Endothelial cell (in vitro differentiated cells): ENCODE measurements around the gene HMX2. TPM values are rescaled to one million over a fixed set of nuclear protein-coding genes. Genes with fewer than 3 reads are reported as not detected.
A peak's percentile ranks its signal among the peaks of the same experiment; 100 is the strongest.

Experiments used
- DNase-seq: peaks from one replicate; pipeline ENCODE4 v3.0.0; 2021; ENCODE audit warnings: low spot score
- H3K27ac Mint-ChIP-seq: one replicate; pipeline ENCODE4 v1.8.0; 2021; ENCODE audit warnings: mixed read lengths, inconsistent platforms; ENCODE audit not compliant: unreplicated experiment
- H3K27me3 Mint-ChIP-seq: one replicate; pipeline ENCODE4 v1.8.0; 2021; ENCODE audit warnings: mild to moderate bottlenecking, moderate library complexity, mixed read lengths, inconsistent platforms; ENCODE audit not compliant: unreplicated experiment
- H3K36me3 Mint-ChIP-seq: one replicate; pipeline ENCODE4 v1.8.0; 2021; ENCODE audit warnings: mild to moderate bottlenecking, low read depth, mixed read lengths, inconsistent platforms; ENCODE audit not compliant: unreplicated experiment
- H3K4me1 Mint-ChIP-seq: one replicate; pipeline ENCODE4 v1.8.0; 2021; ENCODE audit warnings: mild to moderate bottlenecking, mixed read lengths, inconsistent platforms; ENCODE audit not compliant: unreplicated experiment
- H3K4me3 Mint-ChIP-seq: one replicate; pipeline ENCODE4 v1.8.0; 2021; ENCODE audit warnings: mild to moderate bottlenecking, mixed read lengths, inconsistent platforms; ENCODE audit not compliant: unreplicated experiment
- H3K9me3 Mint-ChIP-seq: one replicate; pipeline ENCODE4 v1.8.0; 2021; ENCODE audit warnings: mixed read lengths, inconsistent platforms; ENCODE audit not compliant: unreplicated experiment
- CTCF ChIP-seq: fragments of 200-600 bp; sonication (generic); IDR thresholded peaks from one replicate; pipeline ENCODE4 v1.5.0; 2021; ENCODE audit warnings: antibody characterized with exemption; ENCODE audit not compliant: unreplicated experiment
- long read RNA-seq: library from polyadenylated mRNA; unstranded; transcript quantifications from one replicate; pipeline ENCODE4 v2.0.0, GENCODE V29; 2020; ENCODE audit not compliant: unreplicated experiment
- total RNA-seq: library from RNA; stranded (reverse); fragmentation: NEBNext Ultra II Directional; extraction: Animal tissue kit (Norgen Biotek cat#: 25700); gene quantifications from one replicate; pipeline ENCODE4 v1.2.1, GENCODE V29; 2021; ENCODE audit not compliant: unreplicated experiment

Gene HMX2
- total RNA-seq, result not detected
- long read RNA-seq, partial matches to known transcripts, result 2 of 2 reads
- long read RNA-seq, other reads (novel, unspliced or antisense), result 0 of 2 reads

GRCh38 chr10:123147635-123148413 is at the start of gene HMX2:
Gene HMX2, plus strand, starts transcription at chr10:123148136. Its CDS starts 243 bp downstream, at chr10:123148379.
- H3K9me3 Mint-ChIP-seq, result no peaks in the 10 kb centered on the region
- H3K4me1 Mint-ChIP-seq, result peaks cover 38% of the 10 kb centered on the region
- no peak within 1 kb of the TSS for H3K27ac Mint-ChIP-seq
- no peaks in the 10 kb centered on the region for H3K36me3 Mint-ChIP-seq
- H3K27me3 Mint-ChIP-seq, result peaks cover 32% of the 10 kb centered on the region
- peak; percentile 49 for DNase-seq
- no peak for TF ChIP-seq CTCF
- H3K4me3 Mint-ChIP-seq, result peak within 1 kb of the TSS; percentile 71

GRCh38 chr10:123100030-123100762 is 47.7 kb upstream of the HMX2 start:
- peaks cover 3% of the 10 kb centered on the region for H3K27me3 Mint-ChIP-seq
- no peak for DNase-seq
- no peaks in the 10 kb centered on the region for H3K9me3 Mint-ChIP-seq
- no peaks in the 10 kb centered on the region for H3K4me1 Mint-ChIP-seq
- no peak overlapping the region for H3K4me3 Mint-ChIP-seq
- no peak overlapping the region for H3K27ac Mint-ChIP-seq
- no peak for TF ChIP-seq CTCF
- H3K36me3 Mint-ChIP-seq, result no peaks in the 10 kb centered on the region

GRCh38 chr10:123101872-123102271 is 46.1 kb upstream of the HMX2 start:
- no peak overlapping the region for H3K4me3 Mint-ChIP-seq
- H3K9me3 Mint-ChIP-seq, result no peaks in the 10 kb centered on the region
- H3K27ac Mint-ChIP-seq, result no peak overlapping the region
- H3K4me1 Mint-ChIP-seq, result no peaks in the 10 kb centered on the region
- no peak for TF ChIP-seq CTCF
- no peaks in the 10 kb centered on the region for H3K36me3 Mint-ChIP-seq
- no peak for DNase-seq
- peaks cover 3% of the 10 kb centered on the region for H3K27me3 Mint-ChIP-seq

- no peak for TF ChIP-seq CTCF
- no peak for DNase-seq
- Mint-ChIP-seq H3K4me3 (no peak overlapping the region), H3K36me3 (no peaks in the 10 kb centered on the region), H3K27me3 (peaks cover 3% of the 10 kb centered on the region), H3K4me1 (no peaks in the 10 kb centered on the region), H3K9me3 (no peaks in the 10 kb centered on the region), H3K27ac (no peak overlapping the region)
These were observed 45.3 kb upstream of the HMX2 start for GRCh38 chr10:123102673-123103072.

GRCh38 chr10:123103944-123104343 is 44.0 kb upstream of the HMX2 start:
- no peak overlapping the region for H3K4me3 Mint-ChIP-seq

More at GRCh38 chr10:123103944-123104343, 44.0 kb upstream of the HMX2 start:
- H3K9me3 Mint-ChIP-seq, result no peaks in the 10 kb centered on the region
- no peak overlapping the region for H3K27ac Mint-ChIP-seq
- no peak for DNase-seq
- TF ChIP-seq CTCF, result no peak
- no peaks in the 10 kb centered on the region for H3K36me3 Mint-ChIP-seq
- H3K27me3 Mint-ChIP-seq, result peaks cover 3% of the 10 kb centered on the region
- no peaks in the 10 kb centered on the region for H3K4me1 Mint-ChIP-seq
